ENCODE measurements around the gene DOCK1. TPM values are rescaled to one million over a fixed set of nuclear protein-coding genes. Genes with fewer than 3 reads are reported as not detected.

DOCK1 gene
- total RNA-seq, 2 donors from 2014 or later: 34.3 to 44.1 TPM

DNA sequence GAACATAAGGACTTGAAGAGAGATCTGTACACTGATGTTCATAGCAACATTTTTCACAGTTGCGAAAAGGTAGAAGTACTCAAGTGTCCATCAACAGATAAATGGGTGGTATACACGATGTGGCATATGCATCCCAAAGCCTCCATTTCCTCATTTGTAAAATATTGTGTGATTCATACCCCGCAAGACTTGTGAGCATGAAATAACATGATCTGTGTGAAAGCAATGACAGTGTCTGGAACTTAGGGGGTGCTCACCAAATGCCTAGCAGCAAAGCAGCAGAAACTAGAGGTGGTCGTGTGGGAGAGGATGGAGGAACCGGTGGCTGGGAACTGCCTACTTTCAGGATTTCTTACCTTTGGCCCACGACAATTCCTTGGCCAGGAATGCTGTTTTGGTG, 426.5 kb downstream of the DOCK1 start:
- Histone ChIP-seq H3K27me3 (no peaks in the 10 kb centered on the region), H3K4me1 (no peaks in the 10 kb centered on the region), H3K9me3 (no peaks in the 10 kb centered on the region), H3K36me3 (replicated peaks in 1 of 2; ENCODE audit: insufficient read depth in 1 of 2, low read depth in 2 of 2) (no peaks in the 10 kb centered on the region), H3K4me3 (no peak overlapping the region), H3K27ac (no peak overlapping the region)
- intact Hi-C loops (cut with DNase I): no loop called here
- no peak for TF ChIP-seq POLR2A (IDR thresholded peaks at IDR 0.05)
- TF ChIP-seq, protein P1, sequence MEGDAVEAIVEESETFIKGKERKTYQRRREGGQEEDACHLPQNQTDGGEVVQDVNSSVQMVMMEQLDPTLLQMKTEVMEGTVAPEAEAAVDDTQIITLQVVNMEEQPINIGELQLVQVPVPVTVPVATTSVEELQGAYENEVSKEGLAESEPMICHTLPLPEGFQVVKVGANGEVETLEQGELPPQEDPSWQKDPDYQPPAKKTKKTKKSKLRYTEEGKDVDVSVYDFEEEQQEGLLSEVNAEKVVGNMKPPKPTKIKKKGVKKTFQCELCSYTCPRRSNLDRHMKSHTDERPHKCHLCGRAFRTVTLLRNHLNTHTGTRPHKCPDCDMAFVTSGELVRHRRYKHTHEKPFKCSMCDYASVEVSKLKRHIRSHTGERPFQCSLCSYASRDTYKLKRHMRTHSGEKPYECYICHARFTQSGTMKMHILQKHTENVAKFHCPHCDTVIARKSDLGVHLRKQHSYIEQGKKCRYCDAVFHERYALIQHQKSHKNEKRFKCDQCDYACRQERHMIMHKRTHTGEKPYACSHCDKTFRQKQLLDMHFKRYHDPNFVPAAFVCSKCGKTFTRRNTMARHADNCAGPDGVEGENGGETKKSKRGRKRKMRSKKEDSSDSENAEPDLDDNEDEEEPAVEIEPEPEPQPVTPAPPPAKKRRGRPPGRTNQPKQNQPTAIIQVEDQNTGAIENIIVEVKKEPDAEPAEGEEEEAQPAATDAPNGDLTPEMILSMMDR (IDR thresholded peaks at IDR 0.05): no peak
- DNase-seq (no peak), ATAC-seq (no peak)
- 70 to 95% methylated on average over 6 of the region's 6 CpGs for WGBS, 2 donors

DNA sequence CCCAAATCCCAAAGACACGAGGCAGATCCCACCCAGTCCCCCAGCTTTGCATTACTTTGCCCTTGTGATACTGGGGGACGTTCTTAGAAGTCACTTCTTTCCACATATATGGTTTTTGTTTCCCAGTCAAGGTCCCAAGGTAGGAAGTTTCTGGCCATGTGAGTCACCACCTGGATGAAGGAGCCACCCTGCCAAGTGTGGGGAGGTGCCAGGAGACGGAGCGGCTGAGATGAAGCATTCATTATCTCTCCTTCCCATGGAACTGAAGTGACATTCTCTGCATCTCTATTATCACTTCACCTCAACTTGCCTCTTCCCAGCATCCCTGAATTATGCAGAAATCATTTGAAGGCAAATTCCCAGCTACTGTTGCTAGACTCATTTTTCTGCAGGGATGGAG, 427.4 kb downstream of the DOCK1 start:
- no peak overlapping the region for H3K27ac ChIP-seq
- no peaks in the 10 kb centered on the region for H3K36me3 ChIP-seq (replicated peaks in 1 of 2; ENCODE audit: insufficient read depth in 1 of 2, low read depth in 2 of 2)
- DNase-seq (no peak), ATAC-seq (no peak)
- no peaks in the 10 kb centered on the region for H3K4me1 ChIP-seq
- 80 to 88% methylated on average over 4 of the region's 4 CpGs for WGBS, 2 donors
- TF ChIP-seq POLR2A (IDR thresholded peaks at IDR 0.05): no peak
- TF ChIP-seq, protein P1 (IDR thresholded peaks at IDR 0.05): no peak
- no peaks in the 10 kb centered on the region for H3K9me3 ChIP-seq
- H3K4me3 ChIP-seq: no peak overlapping the region
- intact Hi-C loops (cut with DNase I): no loop called here
- H3K27me3 ChIP-seq: no peaks in the 10 kb centered on the region

DNA sequence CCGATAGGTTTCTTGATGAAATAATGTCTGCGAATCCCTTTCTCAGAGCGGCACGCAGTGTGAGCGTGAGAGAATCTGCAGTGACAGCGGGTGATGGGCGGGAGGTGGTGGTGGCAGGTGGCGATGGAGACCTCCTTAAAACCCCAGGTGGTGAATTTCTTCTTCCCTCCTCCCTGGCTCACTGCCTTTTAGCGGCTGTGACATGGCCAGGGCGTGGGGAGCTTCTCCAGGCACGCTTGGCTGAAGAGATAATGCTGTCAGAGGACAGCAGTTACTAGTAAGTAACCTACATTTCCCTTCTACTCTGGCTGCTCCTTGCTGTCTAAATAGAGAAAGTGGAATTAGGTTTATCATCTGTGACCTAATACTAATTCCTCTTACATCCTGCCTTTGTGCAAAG, 432.6 kb downstream of the DOCK1 start:
- ATAC-seq: no peak
- H3K27ac ChIP-seq: no peak overlapping the region
- no peaks in the 10 kb centered on the region for H3K27me3 ChIP-seq
- WGBS, 2 donors: 85 to 87% methylated on average over 10 to 11 of the region's 11 CpGs
- DNase-seq: no peak
- H3K4me1 ChIP-seq: no peaks in the 10 kb centered on the region
- intact Hi-C loops (cut with DNase I): no loop called here
- H3K9me3 ChIP-seq: no peaks in the 10 kb centered on the region
- H3K36me3 ChIP-seq (replicated peaks in 1 of 2; ENCODE audit: insufficient read depth in 1 of 2, low read depth in 2 of 2): no peaks in the 10 kb centered on the region
- TF ChIP-seq, protein P1 (IDR thresholded peaks at IDR 0.05): no peak
- TF ChIP-seq POLR2A (IDR thresholded peaks at IDR 0.05): no peak
- H3K4me3 ChIP-seq: no peak overlapping the region

DNA sequence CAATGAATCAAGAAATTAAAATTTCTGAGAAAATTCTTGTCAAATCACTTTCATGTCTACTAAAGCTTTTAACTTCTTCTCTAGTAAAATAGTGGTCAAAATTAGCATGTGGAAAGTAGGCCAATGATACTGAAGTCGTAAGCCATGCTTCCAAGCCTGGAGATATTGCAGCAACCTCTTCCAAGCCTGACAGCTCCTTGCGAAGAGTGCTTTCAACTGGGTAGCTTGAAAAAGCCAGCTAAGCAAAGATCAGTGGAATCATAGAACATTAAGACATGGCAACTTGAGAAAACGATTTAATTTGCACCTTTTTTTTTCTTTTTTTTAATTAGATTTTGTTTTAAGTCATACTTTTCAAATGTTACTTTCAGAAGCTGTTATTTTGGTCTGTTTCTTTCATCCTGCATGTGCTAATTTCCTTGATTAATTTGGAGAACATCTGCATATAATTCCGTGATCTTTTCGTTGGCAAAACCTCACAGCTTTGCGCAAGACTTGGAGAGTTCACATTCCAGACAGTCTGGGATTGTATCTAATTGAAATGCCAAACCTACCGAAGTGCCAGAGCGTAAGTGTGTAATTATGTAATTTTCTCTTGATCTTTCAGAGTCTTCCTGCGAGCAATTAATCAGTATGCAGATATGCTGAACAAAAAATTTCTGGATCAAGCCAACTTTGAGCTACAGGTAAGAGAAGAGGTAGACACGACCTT, 433.3 kb downstream of the DOCK1 start:
- Histone ChIP-seq H3K27me3 (no peaks in the 10 kb centered on the region), H3K27ac (no peak overlapping the region), H3K4me1 (no peaks in the 10 kb centered on the region), H3K9me3 (no peaks in the 10 kb centered on the region), H3K4me3 (no peak overlapping the region), H3K36me3 (replicated peaks in 1 of 2; ENCODE audit: insufficient read depth in 1 of 2, low read depth in 2 of 2) (no peaks in the 10 kb centered on the region)
- 82 to 83% methylated on average over 10 of the region's 10 CpGs for whole genome bisulfite sequencing, 2 donors
- no peak for TF ChIP-seq POLR2A (IDR thresholded peaks at IDR 0.05)
- TF ChIP-seq, protein P1 (IDR thresholded peaks at IDR 0.05): no peak
- ATAC-seq (no peak), DNase-seq (peak in 1 of 4 donors; percentile 8)
- intact Hi-C loops (cut with DNase I): no loop called here

DNA sequence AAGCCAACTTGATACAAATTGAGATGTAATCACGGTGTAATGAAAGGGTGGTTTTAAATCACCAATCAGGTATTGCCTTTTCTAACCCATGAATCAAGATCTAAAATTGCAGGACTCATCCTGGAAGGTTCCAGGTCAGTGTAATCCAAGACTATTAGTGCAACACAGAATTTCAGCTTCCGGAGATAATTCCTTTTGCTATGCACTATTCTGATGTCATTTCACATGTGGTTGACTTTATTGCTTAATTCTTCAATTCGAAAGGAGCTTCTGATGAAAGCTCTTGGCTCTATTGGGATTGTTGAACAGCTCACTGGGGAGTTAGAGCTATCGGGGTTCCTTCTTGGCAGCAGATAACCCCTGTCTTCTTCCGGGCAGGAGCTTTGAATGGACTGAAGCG, 438.6 kb downstream of the DOCK1 start:
- H3K36me3 ChIP-seq (replicated peaks in 1 of 2; ENCODE audit: insufficient read depth in 1 of 2, low read depth in 2 of 2): no peaks in the 10 kb centered on the region
- no peaks in the 10 kb centered on the region for H3K27me3 ChIP-seq
- intact Hi-C loops (cut with DNase I): no loop called here
- DNase-seq (no peak), ATAC-seq (no peak)
- no peak for TF ChIP-seq POLR2A (IDR thresholded peaks at IDR 0.05)
- TF ChIP-seq, protein P1 (IDR thresholded peaks at IDR 0.05): no peak
- H3K9me3 ChIP-seq: no peaks in the 10 kb centered on the region
- 59 to 81% methylated on average over 6 of the region's 6 CpGs for WGBS, 2 donors
- no peak overlapping the region for H3K27ac ChIP-seq
- H3K4me3 ChIP-seq: no peak overlapping the region
- H3K4me1 ChIP-seq: no peaks in the 10 kb centered on the region
